ENCODE measurements around the gene DENND2A.
"Not testable (repeated sequence)": the region's sequence is repeated elsewhere in the genome, so short reads cannot be mapped to it uniquely, and the experiment has no call there.

- not testable (repeated sequence) for TF ChIP-seq CTCF (IDR thresholded peaks at IDR 0.05); EP300 (IDR thresholded peaks at IDR 0.05); KDM1A (IDR thresholded peaks at IDR 0.05; ENCODE audit: low read depth); NR3C1 (IDR thresholded peaks at IDR 0.05); HDAC2 (IDR thresholded peaks at IDR 0.05); POLR2A (IDR thresholded peaks at IDR 0.05; ENCODE audit: low read length); BHLHE40 (IDR thresholded peaks at IDR 0.05; ENCODE audit: low read depth, low read length); HES2 (IDR thresholded peaks at IDR 0.05); REST (IDR thresholded peaks at IDR 0.05)
Measured at GRCh38 chr7:140497807-140498206, 142.8 kb downstream of the DENND2A start.

All from A549 (cell line).